Esophagus squamous epithelium (tissue), 4 donors: ENCODE results near the gene COX7B.

ENCODE experiments used
- POLR2A ChIP-seq, 4 donors: fragments of 450-650 bp; IDR thresholded peaks; one replicate each; pipeline ENCODE4 v1.6.1; 2017; ENCODE audit warnings: antibody characterized with exemption in 4 of 4, mild to moderate bottlenecking in 4 of 4, moderate library complexity in 3 of 4
- TF ChIP-seq, protein P1 (sequence below), 6 experiments: fragments of 450-650 bp in 4 of 6; fragments of 200-600 bp in 2 of 6; sonication (generic) in 2 of 6; IDR thresholded peaks; one replicate each; pipeline ENCODE4 v1.5.1; 2016 to 2019; ENCODE audit warnings: antibody characterized with exemption in 6 of 6, mild to moderate bottlenecking in 4 of 6, moderate library complexity in 4 of 6

DNA sequence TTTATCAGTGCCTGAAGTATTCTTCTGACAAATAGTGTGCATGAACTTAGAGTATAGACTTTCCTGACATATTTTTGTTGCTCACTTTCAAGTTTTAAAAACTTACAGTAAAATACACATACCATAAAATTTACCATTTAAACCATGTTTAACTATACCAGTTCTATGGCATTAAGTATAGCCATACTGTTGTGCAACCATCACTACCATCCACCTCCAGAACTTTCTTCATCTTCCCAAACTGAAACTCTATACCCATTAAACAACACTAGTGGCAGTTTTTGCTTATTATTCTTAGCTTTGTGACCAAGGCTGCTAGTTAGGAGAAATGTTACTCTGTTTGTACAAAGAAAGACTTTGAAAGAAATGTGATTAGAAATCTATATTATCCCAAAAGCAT, 37.0 kb downstream of the COX7B start:
- TF ChIP-seq, protein P1, sequence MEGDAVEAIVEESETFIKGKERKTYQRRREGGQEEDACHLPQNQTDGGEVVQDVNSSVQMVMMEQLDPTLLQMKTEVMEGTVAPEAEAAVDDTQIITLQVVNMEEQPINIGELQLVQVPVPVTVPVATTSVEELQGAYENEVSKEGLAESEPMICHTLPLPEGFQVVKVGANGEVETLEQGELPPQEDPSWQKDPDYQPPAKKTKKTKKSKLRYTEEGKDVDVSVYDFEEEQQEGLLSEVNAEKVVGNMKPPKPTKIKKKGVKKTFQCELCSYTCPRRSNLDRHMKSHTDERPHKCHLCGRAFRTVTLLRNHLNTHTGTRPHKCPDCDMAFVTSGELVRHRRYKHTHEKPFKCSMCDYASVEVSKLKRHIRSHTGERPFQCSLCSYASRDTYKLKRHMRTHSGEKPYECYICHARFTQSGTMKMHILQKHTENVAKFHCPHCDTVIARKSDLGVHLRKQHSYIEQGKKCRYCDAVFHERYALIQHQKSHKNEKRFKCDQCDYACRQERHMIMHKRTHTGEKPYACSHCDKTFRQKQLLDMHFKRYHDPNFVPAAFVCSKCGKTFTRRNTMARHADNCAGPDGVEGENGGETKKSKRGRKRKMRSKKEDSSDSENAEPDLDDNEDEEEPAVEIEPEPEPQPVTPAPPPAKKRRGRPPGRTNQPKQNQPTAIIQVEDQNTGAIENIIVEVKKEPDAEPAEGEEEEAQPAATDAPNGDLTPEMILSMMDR (IDR thresholded peaks at IDR 0.05): no peak
- no peak for TF ChIP-seq POLR2A (IDR thresholded peaks at IDR 0.05)
